Measurements from ENCODE around the gene PDE6B. TPM values are rescaled to one million over a fixed set of nuclear protein-coding genes. Genes with fewer than 3 reads are reported as not detected.
A peak's percentile ranks its signal among the peaks of the same experiment; 100 is the strongest.

PDE6B gene
- total RNA-seq, 1 donor from 2014 or later = 4.1 TPM

- no peak for DNase-seq (ENCODE audit: low read depth, low spot score)
- Mint-ChIP-seq H3K36me3 (ENCODE audit: low read depth) (peaks cover 7% of the 10 kb centered on the region), H3K4me3 (peak overlapping the region; percentile 89), H3K9me3 (no peaks in the 10 kb centered on the region), H3K27me3 (ENCODE audit: low read depth) (no peaks in the 10 kb centered on the region), H3K4me1 (peaks cover 7% of the 10 kb centered on the region), H3K27ac (ENCODE audit: unreplicated experiment) (no peak overlapping the region)
- TF ChIP-seq CTCF (conservative IDR thresholded peaks at IDR 0.05) = no peak
These were observed 46.4 kb downstream of the PDE6B start for GRCh38 chr4:671769-672168.

GRCh38 chr4:673349-674091 lies 48.1 kb downstream of the PDE6B start:
- Mint-ChIP-seq H3K4me1 (peaks cover 7% of the 10 kb centered on the region), H3K27me3 (ENCODE audit: low read depth) (no peaks in the 10 kb centered on the region), H3K36me3 (ENCODE audit: low read depth) (peaks cover 7% of the 10 kb centered on the region), H3K4me3 (peak overlapping the region; percentile 90), H3K9me3 (no peaks in the 10 kb centered on the region), H3K27ac (ENCODE audit: unreplicated experiment) (no peak overlapping the region)
- DNase-seq (ENCODE audit: low read depth, low spot score) = no peak
- TF ChIP-seq CTCF (conservative IDR thresholded peaks at IDR 0.05) = no peak

- Mint-ChIP-seq H3K27ac (ENCODE audit: unreplicated experiment) (no peak within 1 kb of the TSS), H3K27me3 (ENCODE audit: low read depth) (no peaks in the 10 kb centered on the region), H3K9me3 (no peaks in the 10 kb centered on the region), H3K36me3 (ENCODE audit: low read depth) (peaks cover 7% of the 10 kb centered on the region), H3K4me1 (peaks cover 7% of the 10 kb centered on the region), H3K4me3 (peak within 1 kb of the TSS; percentile 90)
- peak; percentile 96 for TF ChIP-seq CTCF (conservative IDR thresholded peaks at IDR 0.05)
- peak; percentile 96 for DNase-seq (ENCODE audit: low read depth, low spot score)
These were observed 49.0 kb downstream of the PDE6B start, which contains the start of the genes ATP5ME and MYL5 for GRCh38 chr4:674172-675035. ATP5ME (minus strand) TSS chr4:674276; CDS start chr4:674247, 29 bp downstream. MYL5 (plus strand) TSS chr4:674542; CDS start chr4:678027, 3,485 bp downstream.

- no peak for TF ChIP-seq CTCF (conservative IDR thresholded peaks at IDR 0.05)
- peaks cover 7% of the 10 kb centered on the region for H3K36me3 Mint-ChIP-seq (ENCODE audit: low read depth)
- H3K4me3 Mint-ChIP-seq = peak overlapping the region; percentile 90
- H3K27me3 Mint-ChIP-seq (ENCODE audit: low read depth) = no peaks in the 10 kb centered on the region
- no peak overlapping the region for H3K27ac Mint-ChIP-seq (ENCODE audit: unreplicated experiment)
- H3K4me1 Mint-ChIP-seq = peaks cover 7% of the 10 kb centered on the region
- no peak for DNase-seq (ENCODE audit: low read depth, low spot score)
- H3K9me3 Mint-ChIP-seq = no peaks in the 10 kb centered on the region
These were observed 49.9 kb downstream of the PDE6B start for GRCh38 chr4:675036-675882.
